HG03575 (cell line): Measurements from ENCODE around the gene COX7B2.

ENCODE experiments used
- ATAC-seq: cut with Tn5 transposase; IDR thresholded peaks from one replicate; pipeline ENCODE4 v1.9.1; 2021; ENCODE audit not compliant: unreplicated experiment, insufficient number of reproducible peaks, low FRiP score; ENCODE audit errors: extremely low read depth

The COX7B2 gene, protein sequence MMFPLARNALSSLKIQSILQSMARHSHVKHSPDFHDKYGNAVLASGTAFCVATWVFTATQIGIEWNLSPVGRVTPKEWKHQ

GRCh38 chr4:46909078-46909477, at the start of gene COX7B2:
COX7B2 (minus strand) TSS chr4:46909245; CDS start chr4:46735192, 174,053 bp downstream.
- no peak for ATAC-seq

- no peak for ATAC-seq
Observed at GRCh38 chr4:46956451-46956850, 47.4 kb upstream of the COX7B2 start.

DNA sequence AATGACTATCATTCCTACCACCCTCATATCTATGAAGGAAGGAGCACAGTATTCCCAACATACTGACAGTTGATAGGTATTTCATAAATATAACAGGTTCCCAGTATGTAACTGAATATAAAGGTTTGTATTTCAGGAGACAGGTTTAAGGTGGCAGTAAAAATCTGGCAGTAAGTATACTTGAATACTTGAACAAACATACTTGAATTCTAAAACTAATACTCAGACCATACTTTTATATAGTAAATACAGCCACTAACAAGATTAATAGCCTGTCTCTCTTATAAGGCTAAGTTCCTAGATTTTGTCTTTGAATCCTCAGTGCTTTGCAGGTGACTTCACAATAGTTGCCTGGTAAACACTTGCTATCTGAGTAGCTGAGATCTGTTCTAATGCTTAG, 46.6 kb upstream of the COX7B2 start:
- ATAC-seq, result no peak

DNA sequence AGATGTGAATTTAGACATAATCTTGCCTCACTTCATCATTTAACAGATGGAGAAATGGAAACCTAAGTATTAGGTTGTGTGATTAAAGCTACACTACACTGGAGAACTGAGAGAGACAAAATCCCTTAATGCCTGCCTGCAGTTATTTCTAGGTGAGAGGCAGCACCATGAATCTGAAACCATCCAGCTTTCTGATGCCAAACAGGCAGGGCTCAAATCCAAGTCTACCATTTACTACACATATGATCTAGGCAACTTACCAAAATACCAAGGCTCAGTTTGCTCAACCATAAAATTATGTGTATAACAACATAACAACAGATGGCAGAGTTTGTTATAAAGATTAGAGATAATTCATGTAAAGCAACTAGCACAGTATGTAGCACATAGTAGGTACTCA, 45.6 kb upstream of the COX7B2 start:
- no peak for ATAC-seq

- no peak for ATAC-seq
Observed at GRCh38 chr4:46953564-46953963, 44.5 kb upstream of the COX7B2 start.

- ATAC-seq, result no peak
Observed at GRCh38 chr4:46952451-46952850, 43.4 kb upstream of the COX7B2 start.

DNA sequence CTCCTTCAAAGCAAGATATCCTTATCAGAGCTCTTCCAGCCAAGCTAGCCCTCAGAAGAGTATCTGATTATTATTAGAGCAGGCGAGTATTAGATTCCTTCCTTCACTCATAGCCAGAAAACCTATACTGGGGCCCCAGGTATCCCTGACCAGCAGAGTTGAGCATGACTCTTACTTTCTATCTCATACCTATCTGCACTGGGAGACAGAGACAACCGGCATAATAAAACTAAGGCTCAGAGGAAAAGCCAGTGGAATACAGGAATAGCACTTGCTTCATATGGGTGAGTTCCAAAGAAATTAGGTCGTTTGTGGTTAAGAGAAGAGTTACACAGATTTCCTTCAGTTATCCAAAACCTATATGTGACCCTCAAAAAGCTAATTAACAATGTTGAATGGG, 41.8 kb upstream of the COX7B2 start:
- ATAC-seq, result no peak

DNA sequence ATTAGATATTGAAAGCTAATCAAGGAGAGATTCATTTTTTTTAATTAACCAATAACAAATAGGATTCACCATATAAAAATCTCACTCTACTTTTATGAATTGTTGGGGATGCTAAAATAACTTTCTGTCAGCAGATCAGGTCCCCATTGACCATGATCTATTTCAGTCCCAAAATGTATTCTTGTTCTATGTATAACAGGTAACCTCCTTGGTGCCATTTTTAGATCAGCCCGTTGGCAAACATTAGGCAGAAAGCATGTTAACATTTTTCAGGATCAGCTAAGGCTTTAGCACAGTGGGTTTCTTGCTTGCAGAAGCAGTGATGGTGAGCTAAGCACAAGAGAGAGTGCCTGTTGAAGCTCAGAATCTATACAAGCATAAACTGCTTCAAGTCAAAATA, 40.8 kb upstream of the COX7B2 start:
- no peak for ATAC-seq

DNA sequence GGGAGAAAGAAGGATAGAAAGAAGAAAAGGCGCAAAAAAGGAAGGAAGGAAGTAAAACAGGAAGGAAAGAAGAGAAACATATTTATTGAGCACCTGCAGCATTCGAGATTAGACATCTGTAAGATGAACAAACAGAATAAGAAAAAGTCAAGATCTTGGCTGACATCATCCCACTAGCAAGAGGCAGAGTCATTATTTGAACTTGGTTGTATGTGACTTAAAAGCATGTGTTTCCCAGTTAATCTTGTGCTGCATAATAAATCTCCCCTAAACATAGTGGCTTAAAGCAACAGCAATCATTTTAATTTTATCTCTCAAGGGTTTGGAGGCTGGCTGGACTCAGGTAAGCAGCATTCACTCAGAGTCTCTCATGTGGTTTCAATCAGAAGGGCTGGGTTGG, 38.5 kb upstream of the COX7B2 start:
- no peak for ATAC-seq

GRCh38 chr4:46946919-46947536, 38.0 kb upstream of the COX7B2 start:
- ATAC-seq, result no peak

GRCh38 chr4:46945062-46945461, 36.0 kb upstream of the COX7B2 start:
- ATAC-seq, result no peak

DNA sequence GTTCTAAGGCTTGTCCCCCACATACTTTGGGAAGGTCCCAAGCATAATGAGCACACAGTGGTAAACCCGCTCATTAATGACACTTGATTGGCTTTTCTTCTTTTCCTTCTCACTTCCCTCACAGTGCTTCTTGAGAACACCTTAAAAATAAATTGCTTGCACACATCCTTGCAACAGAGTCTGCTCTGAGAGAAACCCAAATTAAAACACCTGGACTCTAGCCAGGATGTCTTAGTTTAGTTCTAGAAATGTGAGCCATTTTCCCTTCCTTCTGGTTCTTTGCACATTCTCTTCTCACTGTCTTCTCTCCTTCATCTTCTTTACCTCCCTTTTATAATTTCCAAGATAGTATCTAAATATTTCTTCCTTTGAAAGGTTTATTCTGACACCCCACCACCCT, 35.3 kb upstream of the COX7B2 start:
- ATAC-seq, result no peak

GRCh38 chr4:46937493-46937892, 28.4 kb upstream of the COX7B2 start:
- no peak for ATAC-seq

DNA sequence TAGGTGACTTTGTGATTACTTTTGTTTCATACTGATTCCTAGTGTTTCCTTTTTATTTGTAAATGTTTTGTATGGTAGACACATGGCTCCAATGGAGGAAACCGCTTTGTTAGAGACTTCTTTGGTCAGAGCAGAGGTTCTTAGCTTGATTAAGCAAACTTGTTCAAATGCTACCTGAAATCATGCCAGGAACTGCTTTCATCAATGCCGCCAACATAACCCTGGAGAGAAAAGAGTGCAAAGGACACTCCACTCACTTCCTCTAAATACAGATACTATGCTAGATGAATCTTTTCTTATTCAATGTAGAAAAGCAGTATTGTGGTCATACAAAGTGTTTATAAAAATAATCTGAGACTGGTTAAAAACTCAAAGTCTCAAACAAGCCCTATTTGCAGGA, 25.7 kb upstream of the COX7B2 start:
- ATAC-seq, result no peak

- ATAC-seq, result no peak
Observed at GRCh38 chr4:46933686-46934085, 24.6 kb upstream of the COX7B2 start.

GRCh38 chr4:46931981-46932380, 22.9 kb upstream of the COX7B2 start:
- no peak for ATAC-seq

DNA sequence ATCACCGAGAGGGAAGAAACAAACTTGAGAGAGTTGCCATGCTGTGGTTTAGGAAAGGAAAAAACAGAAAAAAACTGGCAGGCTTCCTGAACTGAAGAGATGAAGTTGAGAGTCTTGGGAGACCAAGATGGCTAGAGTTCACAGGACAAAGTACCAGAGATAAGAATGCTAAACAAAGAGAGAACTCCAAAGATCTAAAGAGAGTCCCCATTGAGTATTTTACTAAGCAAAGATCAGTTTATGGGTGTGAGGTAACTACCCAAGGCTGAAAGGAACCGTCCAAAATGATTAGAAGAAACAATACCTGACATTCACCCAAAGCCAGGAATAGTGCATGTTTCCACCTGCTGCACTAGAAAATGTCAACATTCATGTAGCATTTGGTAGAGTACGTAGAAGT, 21.8 kb upstream of the COX7B2 start:
- no peak for ATAC-seq

DNA sequence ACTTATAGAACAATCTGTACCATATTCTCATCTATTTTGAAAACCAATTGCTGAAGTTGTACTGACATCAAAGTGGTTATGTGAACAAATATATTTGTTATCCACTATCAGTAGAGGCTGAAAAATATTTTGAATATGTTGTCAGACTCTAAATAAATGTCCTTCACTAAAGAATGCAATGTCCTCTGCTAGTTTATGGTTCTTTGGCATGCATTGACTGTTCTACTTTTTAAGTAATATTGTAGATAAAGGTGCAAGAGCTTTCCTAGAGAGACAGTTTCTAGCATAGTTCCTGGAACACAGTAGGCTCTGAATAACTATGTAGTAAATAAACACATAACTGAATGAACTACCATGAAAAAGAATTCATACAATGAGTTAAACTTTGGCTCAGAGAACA, 18.2 kb upstream of the COX7B2 start:
- no peak for ATAC-seq

- ATAC-seq, result no peak
Observed at GRCh38 chr4:46924789-46925529, 15.9 kb upstream of the COX7B2 start.

- ATAC-seq, result no peak
Observed at GRCh38 chr4:46922205-46922604, 13.2 kb upstream of the COX7B2 start.

DNA sequence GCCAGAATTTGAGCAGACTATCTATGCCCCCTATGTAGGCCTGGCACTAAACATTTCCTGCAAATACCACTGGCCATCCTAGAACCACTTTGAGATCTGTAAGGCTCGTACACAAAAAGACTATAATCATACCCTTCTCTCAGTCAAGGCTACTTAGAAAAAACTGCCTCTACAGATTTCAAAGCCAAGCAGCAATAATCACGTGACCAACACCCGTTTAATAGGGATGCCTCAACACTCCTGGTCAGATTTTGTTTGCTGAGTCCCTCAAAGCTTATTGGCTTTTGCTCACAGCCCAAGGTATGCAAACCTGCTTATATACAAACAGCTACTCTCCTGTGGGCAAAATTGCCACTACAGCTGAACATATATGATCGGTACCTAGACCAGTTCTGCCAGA, 897 bp downstream of the COX7B2 start:
- no peak for ATAC-seq
